Upper lobe of right lung (tissue), 1 donor: ENCODE measurements around the gene ODF2L. TPM values are rescaled to one million over a fixed set of nuclear protein-coding genes. Genes with fewer than 3 reads are reported as not detected.
"Not testable (repeated sequence)": the region's sequence is repeated elsewhere in the genome, so short reads cannot be mapped to it uniquely, and the experiment has no call there.

Experiments
- ATAC-seq: fragments of 200-7000 bp; cut with Tn5 transposase; one replicate; pipeline ENCODE4 v1.9.1; 2020; ENCODE audit warnings: mild to moderate bottlenecking, moderate library complexity
- DNase-seq: peaks from one replicate; pipeline ENCODE4 v3.0.0-alpha.2; 2020
- H3K27ac ChIP-seq: fragments of 200-600 bp; one replicate; pipeline ENCODE4 v1.8.0; 2022
- H3K27me3 ChIP-seq: fragments of 200-600 bp; one replicate; pipeline ENCODE4 v1.8.0; 2022; ENCODE audit warnings: mild to moderate bottlenecking
- H3K36me3 ChIP-seq: fragments of 200-600 bp; one replicate; pipeline ENCODE4 v1.8.0; 2022
- H3K4me1 ChIP-seq: fragments of 200-600 bp; one replicate; pipeline ENCODE4 v1.8.0; 2022
- H3K4me3 ChIP-seq: fragments of 200-600 bp; one replicate; pipeline ENCODE4 v1.8.0; 2022; ENCODE audit warnings: mild to moderate bottlenecking
- H3K9me3 ChIP-seq: fragments of 200-600 bp; one replicate; pipeline ENCODE4 v1.8.0; 2022
- intact Hi-C: fragments of 100-400 bp; cut with DNase I; formaldehyde crosslinking; loops from one replicate; pipeline ENCODE4 v1.11.0; 2022
- total RNA-seq: library from RNA; stranded (reverse); fragmentation: NEBNext Ultra II Directional; extraction: Animal tissue kit (Norgen Biotek cat#: 25700); gene quantifications from one replicate; pipeline ENCODE4 v1.2.1, GENCODE V29; 2021
- TF ChIP-seq, protein P1 (sequence below): fragments of 200-600 bp; IDR thresholded peaks from one replicate; pipeline ENCODE4 v1.8.0; 2022; ENCODE audit warnings: antibody characterized with exemption
- donor health status: DM: no; HTN: yes; CAD: no; lungs with severe emphysema.

ODF2L gene
- total RNA-seq, 1 donor from 2014 or later = 47.0 TPM

DNA sequence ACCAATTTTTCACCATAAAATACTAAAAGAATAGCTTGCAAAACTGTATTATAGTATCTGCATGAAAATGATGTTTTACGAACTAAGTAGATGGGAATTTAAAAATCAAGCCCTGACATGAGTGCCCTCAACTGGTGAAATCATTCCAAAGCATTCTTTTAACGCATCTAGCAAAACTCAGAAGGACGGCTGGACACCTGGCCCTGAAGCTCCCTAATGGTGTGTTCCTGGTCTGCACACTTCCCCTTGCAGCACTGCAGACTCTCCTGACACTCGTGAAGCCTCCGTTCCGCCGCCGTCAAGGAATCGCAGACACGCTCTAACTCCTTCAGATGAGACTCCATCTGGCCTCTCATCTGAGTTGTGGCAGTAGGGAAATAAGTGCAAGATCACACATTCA lies 39.9 kb downstream of the ODF2L start:
- DNase-seq = no peak
- H3K9me3 ChIP-seq = no peaks in the 10 kb centered on the region
- peaks cover 52% of the 10 kb centered on the region for H3K36me3 ChIP-seq

DNA sequence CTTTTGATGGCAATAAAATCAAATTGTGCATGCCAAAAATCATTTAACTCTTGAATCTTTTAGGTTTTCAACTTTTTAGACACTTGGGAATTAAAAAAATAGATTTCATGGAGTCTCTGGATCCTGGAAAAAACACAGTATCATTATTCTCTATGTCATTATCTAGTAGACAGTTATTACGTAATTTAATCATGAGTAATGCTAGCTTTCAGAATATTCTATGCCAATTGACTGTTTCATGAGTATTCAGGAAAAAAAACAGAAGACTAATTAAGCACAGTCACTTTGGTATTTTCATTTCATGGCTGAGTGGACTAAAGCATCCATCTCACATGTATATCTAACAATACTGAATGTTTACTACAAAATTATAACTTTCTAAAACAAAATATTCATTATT lies 44.0 kb downstream of the ODF2L start:
- DNase-seq (no peak), ATAC-seq (no peak)
- Histone ChIP-seq H3K4me1 (no peaks in the 10 kb centered on the region), H3K36me3 (peaks cover 40% of the 10 kb centered on the region), H3K27me3 (no peaks in the 10 kb centered on the region), H3K27ac (no peak overlapping the region), H3K4me3 (no peak overlapping the region), H3K9me3 (no peaks in the 10 kb centered on the region)
- intact Hi-C loops = no loop called here
- TF ChIP-seq, protein P1, sequence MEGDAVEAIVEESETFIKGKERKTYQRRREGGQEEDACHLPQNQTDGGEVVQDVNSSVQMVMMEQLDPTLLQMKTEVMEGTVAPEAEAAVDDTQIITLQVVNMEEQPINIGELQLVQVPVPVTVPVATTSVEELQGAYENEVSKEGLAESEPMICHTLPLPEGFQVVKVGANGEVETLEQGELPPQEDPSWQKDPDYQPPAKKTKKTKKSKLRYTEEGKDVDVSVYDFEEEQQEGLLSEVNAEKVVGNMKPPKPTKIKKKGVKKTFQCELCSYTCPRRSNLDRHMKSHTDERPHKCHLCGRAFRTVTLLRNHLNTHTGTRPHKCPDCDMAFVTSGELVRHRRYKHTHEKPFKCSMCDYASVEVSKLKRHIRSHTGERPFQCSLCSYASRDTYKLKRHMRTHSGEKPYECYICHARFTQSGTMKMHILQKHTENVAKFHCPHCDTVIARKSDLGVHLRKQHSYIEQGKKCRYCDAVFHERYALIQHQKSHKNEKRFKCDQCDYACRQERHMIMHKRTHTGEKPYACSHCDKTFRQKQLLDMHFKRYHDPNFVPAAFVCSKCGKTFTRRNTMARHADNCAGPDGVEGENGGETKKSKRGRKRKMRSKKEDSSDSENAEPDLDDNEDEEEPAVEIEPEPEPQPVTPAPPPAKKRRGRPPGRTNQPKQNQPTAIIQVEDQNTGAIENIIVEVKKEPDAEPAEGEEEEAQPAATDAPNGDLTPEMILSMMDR = no peak

More for the DNA sequence above, 39.9 kb downstream of the ODF2L start:
- Histone ChIP-seq H3K4me1 (no peaks in the 10 kb centered on the region), H3K27ac (no peak overlapping the region), H3K27me3 (no peaks in the 10 kb centered on the region), H3K4me3 (no peak overlapping the region)
- ATAC-seq = no peak
- intact Hi-C loops = no loop called here
- TF ChIP-seq, protein P1 = no peak

DNA sequence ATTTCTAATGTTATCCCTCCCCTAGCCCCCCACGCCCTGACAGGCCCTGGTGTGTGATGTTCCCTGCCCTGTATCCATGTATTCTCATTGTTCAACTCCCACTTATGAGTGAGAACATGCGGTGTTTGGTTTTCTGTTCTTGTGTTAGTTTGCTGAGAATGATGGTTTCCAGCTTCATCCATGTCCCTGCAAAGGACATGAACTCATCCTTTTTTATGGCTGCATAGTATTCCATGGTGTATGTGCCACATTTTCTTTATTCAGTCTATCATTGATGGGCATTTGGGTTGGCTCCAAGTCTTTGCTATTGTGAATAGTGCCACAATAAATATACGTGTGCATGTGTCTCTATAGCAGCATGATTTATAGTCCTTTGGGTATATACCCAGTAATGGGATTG lies 45.9 kb downstream of the ODF2L start:
- ATAC-seq, H3K4me1 ChIP-seq, intact Hi-C loops, H3K9me3 ChIP-seq, H3K27ac ChIP-seq, DNase-seq, H3K27me3 ChIP-seq, H3K4me3 ChIP-seq: not testable (repeated sequence)
- peaks cover 26% of the 10 kb centered on the region for H3K36me3 ChIP-seq

DNA sequence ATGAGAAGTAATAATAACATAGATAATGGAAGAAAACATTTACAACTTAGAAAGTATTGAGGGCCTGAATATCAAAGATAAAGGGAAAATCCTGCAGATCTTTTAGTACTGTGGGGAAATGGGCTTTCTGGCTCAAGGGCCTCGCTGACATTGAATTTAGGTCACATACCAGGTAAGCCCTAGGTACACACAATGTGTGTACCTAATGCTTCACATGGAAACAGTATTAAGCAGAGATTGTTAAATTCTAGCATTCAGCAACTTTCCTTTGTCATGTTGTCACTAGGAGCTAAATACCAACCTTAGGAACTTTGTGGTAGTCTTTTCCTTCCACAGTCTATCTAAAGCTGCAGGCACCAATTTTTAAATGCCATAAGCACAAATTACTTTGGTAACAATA lies 49.7 kb downstream of the ODF2L start:
- Histone ChIP-seq H3K9me3 (no peaks in the 10 kb centered on the region), H3K4me1 (no peaks in the 10 kb centered on the region), H3K36me3 (no peaks in the 10 kb centered on the region), H3K4me3 (no peak overlapping the region), H3K27me3 (no peaks in the 10 kb centered on the region), H3K27ac (no peak overlapping the region)
- intact Hi-C loops = no loop called here
- ATAC-seq (no peak), DNase-seq (no peak)
- TF ChIP-seq, protein P1 = no peak

DNA sequence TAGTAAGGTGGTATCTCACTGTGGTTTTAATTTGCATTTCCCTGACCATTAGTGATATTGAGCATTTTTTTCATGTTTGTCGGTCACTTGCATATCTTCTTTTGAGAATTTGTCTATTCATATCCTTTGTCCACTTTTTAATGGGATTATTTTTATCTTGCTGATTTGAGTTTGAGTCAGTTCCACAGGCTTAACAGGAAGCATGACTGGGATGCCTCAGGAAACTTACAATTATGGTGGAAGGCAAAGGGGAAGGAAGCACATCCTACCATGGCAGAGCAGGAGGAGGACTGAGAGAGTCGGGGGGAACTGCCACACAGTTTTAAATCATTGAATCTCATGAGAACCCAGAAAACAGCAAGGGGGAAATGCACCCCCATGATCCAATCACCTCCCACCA lies 51.1 kb downstream of the ODF2L start:
- no peaks in the 10 kb centered on the region for H3K27me3 ChIP-seq
- no peaks in the 10 kb centered on the region for H3K9me3 ChIP-seq
- ATAC-seq (no peak), DNase-seq (no peak)
- H3K4me1 ChIP-seq = no peaks in the 10 kb centered on the region
- TF ChIP-seq, protein P1 = no peak
- H3K4me3 ChIP-seq = no peak overlapping the region
- no peaks in the 10 kb centered on the region for H3K36me3 ChIP-seq
- intact Hi-C loops = no loop called here
- no peak overlapping the region for H3K27ac ChIP-seq

DNA sequence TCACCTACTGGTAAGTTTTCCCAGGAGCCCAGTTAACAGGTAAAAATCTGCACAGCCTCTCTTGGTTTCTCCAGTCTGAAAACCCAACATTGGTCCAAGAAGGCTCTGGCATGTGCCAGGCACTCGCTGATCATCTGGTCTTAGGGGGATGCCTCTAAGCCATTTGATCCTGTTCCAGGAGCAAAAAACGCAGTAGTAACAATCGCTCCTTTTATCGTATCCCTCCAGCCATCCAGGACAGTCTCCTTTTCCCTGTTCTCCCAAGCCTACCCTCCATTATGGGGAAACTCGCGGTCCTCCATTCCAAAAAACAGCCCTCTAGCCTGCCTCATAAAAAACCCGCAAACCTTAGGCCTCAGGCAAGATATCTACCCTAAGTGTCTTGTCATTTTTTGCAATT lies 56.2 kb downstream of the ODF2L start:
- Histone ChIP-seq H3K9me3 (no peaks in the 10 kb centered on the region), H3K4me1 (no peaks in the 10 kb centered on the region), H3K27me3 (no peaks in the 10 kb centered on the region), H3K27ac (no peak overlapping the region), H3K36me3 (no peaks in the 10 kb centered on the region), H3K4me3 (no peak overlapping the region)
- no peak for ATAC-seq
- intact Hi-C loops = no loop called here
- DNase-seq = no peak
- TF ChIP-seq, protein P1 = no peak
